IMR-90 (cell line): ENCODE results near the gene C5. TPM values are rescaled to one million over a fixed set of nuclear protein-coding genes. Genes with fewer than 3 reads are reported as not detected.

Experiments
- ATAC-seq: fragments of 200-7000 bp; cut with Tn5 transposase; 2 replicates; pipeline ENCODE4 v1.9.1; 2020; ENCODE audit warnings: low read depth, mild to moderate bottlenecking, moderate library complexity
- BruUV-seq: library from RNA; stranded (reverse); fragments of 400-500 nt; replicated peaks from 2 replicates; lab custom pipeline; 2021; lab: Mats Ljungman, UMichigan
- CTCF ChIA-PET: fragments of 300-600 bp; formaldehyde crosslinking; extraction: SDS; loops from one replicate; lab custom pipeline; 2021; ENCODE audit warnings: antibody characterized with exemption; lab: Yijun Ruan, JAX
- POLR2A ChIA-PET: fragments of 300-600 bp; sonication (Branson Sonifier 250); formaldehyde crosslinking; loops from one replicate; lab custom pipeline; 2022; ENCODE audit warnings: antibody characterized with exemption; ENCODE audit not compliant: unreplicated experiment; lab: Charles Lee
- DNase-seq: peaks from one replicate; pipeline ENCODE4 v3.0.0; 2013
- H2AFZ ChIP-seq: replicated peaks from 2 replicates; pipeline ENCODE3; 2013; ENCODE audit warnings: low read length, mild to moderate bottlenecking; ENCODE audit not compliant: poor library complexity
- H2AK5ac ChIP-seq: 2 replicates; pipeline ENCODE4 v1.6.1; 2013; ENCODE audit warnings: low read depth, low read length, inconsistent platforms
- H2AK9ac ChIP-seq: replicated peaks from 2 replicates; pipeline ENCODE3; 2013; ENCODE audit warnings: mild to moderate bottlenecking, low read depth, low read length, moderate library complexity; ENCODE audit not compliant: poor library complexity
- H2BK120ac ChIP-seq: 2 replicates; pipeline ENCODE4 v1.6.1; 2013; ENCODE audit warnings: low read depth, low read length, inconsistent platforms
- H2BK15ac ChIP-seq: 3 replicates; pipeline ENCODE4 v1.6.1; 2013; ENCODE audit warnings: low read depth, low read length, inconsistent platforms
- H2BK20ac ChIP-seq: 2 replicates; pipeline ENCODE4 v1.6.1; 2013; ENCODE audit warnings: low read depth, mild to moderate bottlenecking, inconsistent platforms, low read length, moderate library complexity
- H2BK5ac ChIP-seq: 2 replicates; pipeline ENCODE4 v1.6.1; 2013; ENCODE audit warnings: mild to moderate bottlenecking, low read depth, low read length, inconsistent platforms; ENCODE audit not compliant: poor library complexity, severe bottlenecking
- H3K14ac ChIP-seq: replicated peaks from 2 replicates; pipeline ENCODE4 v1.6.1; 2013; ENCODE audit warnings: low read depth, low read length, inconsistent platforms
- H3K18ac ChIP-seq: 2 replicates; pipeline ENCODE4 v1.6.1; 2013; ENCODE audit warnings: low read depth, low read length, control low read depth
- H3K23ac ChIP-seq: 2 replicates; pipeline ENCODE4 v1.6.1; 2013; ENCODE audit warnings: low read depth, low read length, inconsistent platforms
- H3K27ac ChIP-seq: 2 replicates; pipeline ENCODE4 v1.5.1; 2013; ENCODE audit warnings: mild to moderate bottlenecking, control low read depth, low read length; ENCODE audit not compliant: insufficient read depth
- H3K27me3 ChIP-seq: 2 replicates; pipeline ENCODE4 v1.6.1; 2013; ENCODE audit warnings: low read length; ENCODE audit not compliant: control insufficient read depth, insufficient read depth
- H3K36me3 ChIP-seq: 2 replicates; pipeline ENCODE4 v1.6.1; 2013; ENCODE audit warnings: low read length, mixed read lengths; ENCODE audit not compliant: control insufficient read depth, insufficient read depth
- H3K4ac ChIP-seq: 2 replicates; pipeline ENCODE4 v1.6.1; 2013; ENCODE audit warnings: low read depth, low read length, inconsistent platforms
- H3K4me1 ChIP-seq: 2 replicates; pipeline ENCODE4 v1.6.1; 2013; ENCODE audit warnings: low read length, mixed read lengths; ENCODE audit not compliant: control insufficient read depth, insufficient read depth
- H3K4me2 ChIP-seq: 2 replicates; pipeline ENCODE4 v1.6.1; 2013; ENCODE audit warnings: low read depth, mild to moderate bottlenecking, control low read depth, low read length, moderate library complexity
- H3K4me3 ChIP-seq: 2 replicates; pipeline ENCODE4 v1.5.1; 2013; ENCODE audit warnings: low read depth, mild to moderate bottlenecking, control low read depth, low read length, moderate library complexity; ENCODE audit not compliant: insufficient read depth
- H3K56ac ChIP-seq: 2 replicates; pipeline ENCODE4 v1.6.1; 2013; ENCODE audit warnings: low read length, inconsistent platforms; ENCODE audit not compliant: insufficient read depth; ENCODE audit errors: extremely low read depth
- H3K79me1 ChIP-seq, 2 experiments: 2 replicates each; pipeline ENCODE4 v1.6.1; 2013; ENCODE audit warnings: low read length in 2 of 2, inconsistent platforms in 1 of 2, low read depth in 1 of 2
- H3K9ac ChIP-seq: 2 replicates; pipeline ENCODE4 v1.6.1; 2013; ENCODE audit warnings: low read depth, low read length, control low read depth
- H3K9me1 ChIP-seq: 2 replicates; pipeline ENCODE4 v1.6.1; 2013; ENCODE audit warnings: low read length, inconsistent platforms; ENCODE audit not compliant: insufficient read depth
- H3K9me3 ChIP-seq: 2 replicates; pipeline ENCODE4 v1.6.1; 2013; ENCODE audit warnings: low read length; ENCODE audit not compliant: control insufficient read depth, insufficient read depth
- H4K20me1 ChIP-seq: 2 replicates; pipeline ENCODE4 v1.6.1; 2013; ENCODE audit warnings: low read length, inconsistent platforms; ENCODE audit not compliant: insufficient read depth
- H4K5ac ChIP-seq: 2 replicates; pipeline ENCODE4 v1.6.1; 2013; ENCODE audit warnings: mild to moderate bottlenecking, low read depth, low read length, control low read depth
- H4K8ac ChIP-seq, 2 experiments: 2 replicates each; pipeline ENCODE4 v1.6.1; 2013; ENCODE audit warnings: low read depth in 2 of 2, low read length in 2 of 2, control low read depth in 1 of 2, inconsistent platforms in 1 of 2
- H4K91ac ChIP-seq: 2 replicates; pipeline ENCODE4 v1.6.1; 2013; ENCODE audit warnings: low read depth, low read length, inconsistent platforms; ENCODE audit not compliant: insufficient read depth
- CHD1 ChIP-seq: IDR thresholded peaks from 2 replicates; pipeline ENCODE4 v1.6.1; 2012; ENCODE audit warnings: low read depth, low read length, improper control_type of control experiment
- RFX5 ChIP-seq: IDR thresholded peaks from 2 replicates; pipeline ENCODE4 v1.8.0; 2012; ENCODE audit warnings: low read depth, mild to moderate bottlenecking, low read length, moderate library complexity
- WGBS, 2 experiments: methylation state at CpG; one replicate each; pipeline versions ENCODE4 v1.1.5 to v1.1.7; 2013; ENCODE audit warnings: missing lambda C conversion rate in 2 of 2; ENCODE audit not compliant: insufficient read length in 1 of 2; ENCODE audit errors: extremely low coverage in 2 of 2; 5-methylcytosine and 5-hydroxymethylcytosine counted together
- dilution Hi-C: fragments of 300-500 bp; cut with HindIII; formaldehyde crosslinking; loops from one replicate; pipeline ENCODE4 v1.14.3; 2018; ENCODE audit warnings: low sequenced_read_pairs; ENCODE audit not compliant: unreplicated experiment
- in situ Hi-C: fragments of 300-500 bp; cut with MboI; formaldehyde crosslinking; loops from 3 replicates; pipeline ENCODE4 v1.14.3; 2019; ENCODE audit warnings: low sequenced_read_pairs, inconsistent platforms, mixed read lengths
- intact Hi-C: fragments of 100-400 bp; cut with micrococcal nuclease; formaldehyde crosslinking; loops from 2 replicates; pipeline ENCODE4 v1.10.0; 2022
- polyA plus RNA-seq, 3 experiments: library from polyadenylated mRNA; depleted of rRNA; stranded (reverse); fragments of >200 nt; gene quantifications; 2 replicates each; pipeline ENCODE4 v1.2.3, GENCODE V29; 2012; ENCODE audit warnings: low replicate concordance in 1 of 3
- total RNA-seq: library from RNA; depleted of rRNA; stranded (reverse); fragments of >200 nt; gene quantifications from 2 replicates; pipeline ENCODE4 v1.2.3, GENCODE V29; 2012
- TF ChIP-seq, protein P1 (sequence below): fragments of 150-350 bp; IDR thresholded peaks from 2 replicates; pipeline ENCODE4 v1.6.1; 2017; ENCODE audit warnings: mild to moderate bottlenecking, antibody characterized with exemption, low read length, low read depth

C5 gene
- total and polyA plus RNA-seq, 2 of the 4 experiments (the other 2 are of a cell fraction): 1.5 to 2.3 TPM

DNA sequence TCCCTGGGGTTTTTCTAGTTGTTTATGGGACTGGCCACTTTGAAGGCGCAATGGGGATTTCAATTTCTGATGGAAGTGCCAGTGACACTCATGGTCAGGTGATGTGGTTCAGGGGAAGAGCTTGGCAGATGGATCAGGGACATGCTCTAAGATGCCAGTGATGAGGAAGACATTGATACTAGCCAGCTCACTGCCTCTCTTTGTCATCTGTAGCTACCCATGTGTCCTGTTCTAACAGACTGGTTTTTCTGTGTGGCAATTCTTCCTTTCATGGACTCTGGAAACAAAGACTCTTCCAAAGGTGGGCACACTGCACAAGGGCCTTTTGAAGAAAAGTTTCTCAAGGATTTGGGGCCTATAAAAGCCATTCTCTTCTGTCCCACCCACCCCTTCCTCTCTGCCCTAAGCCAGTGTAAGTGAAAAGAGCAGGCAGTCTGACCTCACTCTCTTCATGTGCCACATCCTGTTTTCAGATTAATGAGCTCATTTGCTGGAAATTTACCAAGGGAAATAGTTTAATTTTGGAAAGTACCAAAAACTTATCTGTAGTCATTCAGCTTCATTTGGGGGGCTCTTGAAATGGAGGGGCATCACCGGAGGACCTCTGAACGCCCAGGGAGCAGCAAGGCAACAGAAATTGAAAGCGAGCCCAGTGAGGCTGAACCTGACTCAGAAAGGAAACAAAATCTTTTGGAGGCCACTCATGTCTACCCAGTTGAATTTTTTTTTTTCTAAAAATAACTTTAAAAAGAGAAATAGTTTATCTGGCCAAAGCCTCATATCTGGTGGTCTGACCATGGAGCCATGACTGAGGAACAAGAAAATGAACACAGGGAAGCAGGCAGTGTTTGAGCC lies 118.6 kb downstream of the C5 start:
- Histone ChIP-seq H3K36me3 (no peaks in the 10 kb centered on the region), H3K9me3 (no peaks in the 10 kb centered on the region), H3K27ac (peak overlapping the region; percentile 83), H3K79me1 (peaks cover 0 to 21% of the 10 kb centered on the region in 2 experiments; a peak in 1 of 4 replicates), H2AFZ (peak overlapping the region; percentile 85), H3K18ac (peak overlapping the region; percentile 71), H4K91ac (peak overlapping the region; percentile 99), H4K8ac (peak overlapping the region; percentile 97 to 98), H2BK5ac (peak overlapping the region; percentile 88), H2BK20ac (peak overlapping the region; percentile 99), H3K4ac (peak overlapping the region; percentile 97), H3K56ac (peak overlapping the region; percentile 59), H3K14ac (peak overlapping the region; percentile 94), H2BK120ac (peak overlapping the region; percentile 99), H3K27me3 (no peaks in the 10 kb centered on the region), H3K9me1 (peaks cover 18% of the 10 kb centered on the region), H3K9ac (peak overlapping the region; percentile 53), H2BK15ac (peak overlapping the region; percentile 100), H4K5ac (peak overlapping the region; percentile 66), H3K4me2 (peak overlapping the region; percentile 57), H2AK5ac (peak overlapping the region; percentile 100), H3K4me3 (no peak overlapping the region), H3K4me1 (peaks cover 31% of the 10 kb centered on the region), H3K23ac (peak overlapping the region; percentile 97), H2AK9ac (peak overlapping the region; percentile 90), H4K20me1 (no peaks in the 10 kb centered on the region)
- in situ Hi-C loops (no loop called here), intact Hi-C loops (no loop called here), dilution Hi-C loops (no loop called here)
- BruUV-seq: no TSS peak
- DNase-seq (peak; percentile 75), ATAC-seq (peak; percentile 42)
- ChIA-PET CTCF (interaction anchor here (0.6 to 1.0 kb wide), 2 partner anchors 117 to 141 kb away, joined by 3 read pairs; no protein-coding TSS in a partner anchor), POLR2A (interaction anchor here (0.6 to 0.7 kb wide), 2 partner anchors 9 to 275 kb away, joined by 6 to 27 read pairs; no protein-coding TSS in a partner anchor)
- TF ChIP-seq, protein P1, sequence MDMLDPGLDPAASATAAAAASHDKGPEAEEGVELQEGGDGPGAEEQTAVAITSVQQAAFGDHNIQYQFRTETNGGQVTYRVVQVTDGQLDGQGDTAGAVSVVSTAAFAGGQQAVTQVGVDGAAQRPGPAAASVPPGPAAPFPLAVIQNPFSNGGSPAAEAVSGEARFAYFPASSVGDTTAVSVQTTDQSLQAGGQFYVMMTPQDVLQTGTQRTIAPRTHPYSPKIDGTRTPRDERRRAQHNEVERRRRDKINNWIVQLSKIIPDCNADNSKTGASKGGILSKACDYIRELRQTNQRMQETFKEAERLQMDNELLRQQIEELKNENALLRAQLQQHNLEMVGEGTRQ: peak; percentile 57
- TF ChIP-seq RFX5 (peak; percentile 82), CHD1 (no peak)
- no CpG with 5 or more reads among the region's 4 CpGs for WGBS, 2 experiments
